Brain microvascular endothelial cell (primary cell): Measurements from ENCODE around the gene SLC30A5.
"Not testable (repeated sequence)": the region's sequence is repeated elsewhere in the genome, so short reads cannot be mapped to it uniquely, and the experiment has no call there.

Experiments used
- DNase-seq: peaks from one replicate; pipeline ENCODE4 v3.0.0-alpha.2; 2020
- H3K27ac ChIP-seq: fragments of 250-450 bp; sonication (Bioruptor Pico); 2 replicates; pipeline ENCODE4 v1.5.1; 2020; ENCODE audit warnings: mild to moderate bottlenecking, moderate library complexity
- H3K27me3 ChIP-seq: fragments of 250-450 bp; sonication (Bioruptor Pico); replicated peaks from 2 replicates; pipeline ENCODE4 v1.5.1; 2020; ENCODE audit warnings: mild to moderate bottlenecking
- H3K36me3 ChIP-seq: fragments of 250-450 bp; sonication (Bioruptor Pico); replicated peaks from 2 replicates; pipeline ENCODE4 v1.5.1; 2020; ENCODE audit warnings: mild to moderate bottlenecking
- H3K4me3 ChIP-seq: 2 replicates; pipeline ENCODE4 v1.5.1; 2011; ENCODE audit warnings: low read depth, mild to moderate bottlenecking, control low read depth, low read length, moderate library complexity
- in situ Hi-C: cut with HindIII; loops from 2 replicates; pipeline ENCODE4 v1.10.0; 2017; ENCODE audit warnings: low sequenced_read_pairs, low pct_ligation_motif_present
- TF ChIP-seq, protein P1 (sequence below): IDR thresholded peaks from 2 replicates; pipeline ENCODE4 v1.5.1; 2011; ENCODE audit warnings: low read depth, mild to moderate bottlenecking, moderate library complexity, low read length, control low read depth, inconsistent platforms; ENCODE audit errors: missing control alignments

Gene SLC30A5

DNA sequence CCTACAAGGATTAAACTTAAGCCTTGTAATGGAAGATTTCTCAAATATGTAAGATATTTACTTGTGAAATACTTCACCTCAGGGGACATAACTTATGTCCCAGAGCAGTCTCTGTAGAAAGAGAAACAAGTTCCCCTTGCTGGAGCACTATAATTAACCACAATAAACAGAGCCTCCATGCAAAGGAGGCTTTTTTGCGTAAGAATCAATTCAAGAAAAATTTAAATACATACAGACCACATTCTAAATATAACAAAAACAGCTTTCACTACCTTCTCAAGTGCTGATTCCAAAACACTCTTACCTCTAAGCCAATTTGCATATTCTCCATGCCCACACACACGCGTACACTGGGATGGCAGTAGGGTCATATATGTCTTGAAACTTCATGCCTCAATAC, 42.5 kb downstream of the SLC30A5 start:
- in situ Hi-C loops: no loop called here
- TF ChIP-seq, protein P1, sequence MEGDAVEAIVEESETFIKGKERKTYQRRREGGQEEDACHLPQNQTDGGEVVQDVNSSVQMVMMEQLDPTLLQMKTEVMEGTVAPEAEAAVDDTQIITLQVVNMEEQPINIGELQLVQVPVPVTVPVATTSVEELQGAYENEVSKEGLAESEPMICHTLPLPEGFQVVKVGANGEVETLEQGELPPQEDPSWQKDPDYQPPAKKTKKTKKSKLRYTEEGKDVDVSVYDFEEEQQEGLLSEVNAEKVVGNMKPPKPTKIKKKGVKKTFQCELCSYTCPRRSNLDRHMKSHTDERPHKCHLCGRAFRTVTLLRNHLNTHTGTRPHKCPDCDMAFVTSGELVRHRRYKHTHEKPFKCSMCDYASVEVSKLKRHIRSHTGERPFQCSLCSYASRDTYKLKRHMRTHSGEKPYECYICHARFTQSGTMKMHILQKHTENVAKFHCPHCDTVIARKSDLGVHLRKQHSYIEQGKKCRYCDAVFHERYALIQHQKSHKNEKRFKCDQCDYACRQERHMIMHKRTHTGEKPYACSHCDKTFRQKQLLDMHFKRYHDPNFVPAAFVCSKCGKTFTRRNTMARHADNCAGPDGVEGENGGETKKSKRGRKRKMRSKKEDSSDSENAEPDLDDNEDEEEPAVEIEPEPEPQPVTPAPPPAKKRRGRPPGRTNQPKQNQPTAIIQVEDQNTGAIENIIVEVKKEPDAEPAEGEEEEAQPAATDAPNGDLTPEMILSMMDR: no peak

DNA sequence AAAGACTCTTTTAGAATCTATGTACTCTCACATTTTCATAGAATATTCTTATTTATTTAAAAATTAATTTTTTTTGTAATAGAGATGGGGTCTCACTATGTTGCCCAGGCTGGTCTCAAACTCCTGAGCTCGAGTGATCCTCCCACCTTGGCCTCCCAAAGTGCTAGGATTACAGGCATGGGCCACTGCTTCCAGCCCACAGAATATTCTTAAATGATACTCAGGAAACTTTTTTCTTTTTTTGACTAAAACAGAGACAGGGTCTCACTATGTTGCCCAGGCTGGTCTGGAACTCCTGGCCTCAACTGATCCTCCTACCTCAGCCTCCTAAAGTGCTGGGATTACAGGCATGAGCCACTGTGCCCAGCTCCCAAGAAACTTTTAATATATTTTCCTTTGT, 43.4 kb downstream of the SLC30A5 start:
- DNase-seq, H3K27ac ChIP-seq, H3K36me3 ChIP-seq, H3K27me3 ChIP-seq, H3K4me3 ChIP-seq, in situ Hi-C loops: not testable (repeated sequence)

More for the DNA sequence above, 42.5 kb downstream of the SLC30A5 start:
- no peak overlapping the region for H3K4me3 ChIP-seq
- no peak for DNase-seq
- H3K27me3 ChIP-seq: no peaks in the 10 kb centered on the region
- H3K36me3 ChIP-seq: peaks cover 2% of the 10 kb centered on the region
- H3K27ac ChIP-seq: no peak overlapping the region

DNA sequence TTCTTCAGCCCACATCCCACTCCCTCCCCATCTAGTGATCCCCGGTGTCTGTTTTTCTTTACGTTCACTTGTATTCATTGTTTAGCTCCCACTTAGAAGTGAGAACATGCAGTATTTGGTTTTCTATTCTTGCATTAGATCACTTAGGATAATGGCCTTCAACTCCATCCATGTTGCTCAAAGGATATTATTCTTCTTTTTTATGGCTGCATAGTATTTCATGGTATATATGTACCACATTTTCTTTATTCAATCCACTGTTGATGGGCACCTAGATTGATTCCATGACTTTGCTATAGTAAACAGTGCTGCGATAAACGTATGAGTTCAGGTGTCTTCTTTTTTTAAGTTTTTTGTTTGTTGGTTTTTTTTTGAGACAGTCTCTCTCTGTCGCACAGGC, 44.0 kb downstream of the SLC30A5 start:
- Histone ChIP-seq H3K27me3 (no peaks in the 10 kb centered on the region), H3K36me3 (peaks cover 2% of the 10 kb centered on the region), H3K27ac (no peak overlapping the region), H3K4me3 (no peak overlapping the region)
- DNase-seq: no peak
- TF ChIP-seq, protein P1: no peak
- in situ Hi-C loops: no loop called here

DNA sequence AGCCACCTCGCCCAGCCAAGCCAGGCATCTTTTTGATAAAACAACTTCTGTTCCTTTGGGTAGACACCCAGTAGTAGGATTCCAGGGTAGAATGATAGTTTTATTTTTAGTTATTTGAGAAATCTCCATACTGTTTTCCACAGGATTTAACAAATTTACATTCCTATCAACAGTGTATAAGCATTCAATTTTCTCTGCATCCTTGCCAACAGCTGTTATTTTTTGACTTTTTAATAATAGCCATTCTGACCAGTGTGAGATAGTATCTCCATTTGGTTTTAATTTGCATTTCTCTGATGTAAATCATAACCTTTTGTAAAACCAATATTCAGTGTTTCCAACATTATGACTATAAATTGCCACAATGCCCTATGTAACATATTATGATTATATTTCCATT, 45.0 kb downstream of the SLC30A5 start:
- DNase-seq: no peak
- Histone ChIP-seq H3K27me3 (no peaks in the 10 kb centered on the region), H3K4me3 (no peak overlapping the region), H3K27ac (no peak overlapping the region), H3K36me3 (no peaks in the 10 kb centered on the region)
- in situ Hi-C loops: no loop called here
- TF ChIP-seq, protein P1: no peak

DNA sequence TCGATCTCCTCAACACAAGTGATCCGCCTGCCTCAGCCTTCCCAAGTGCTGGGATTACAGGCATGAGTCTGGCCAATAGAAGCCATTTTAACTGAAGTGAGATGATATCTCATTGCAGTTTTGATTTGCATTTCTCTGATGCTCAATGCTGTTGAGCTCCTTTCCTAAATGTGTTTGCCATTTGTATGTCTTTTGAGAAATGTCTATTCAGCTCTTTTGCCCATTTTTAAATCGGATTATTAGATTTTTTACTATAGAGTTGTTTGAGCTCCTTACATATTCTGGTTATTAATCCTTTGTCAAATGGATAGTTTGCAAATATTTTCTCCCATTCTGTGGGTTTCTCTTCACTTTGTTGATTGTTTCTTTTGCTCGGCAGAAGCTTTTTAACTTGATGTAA, 46.4 kb downstream of the SLC30A5 start:
- H3K27ac ChIP-seq, in situ Hi-C loops, H3K36me3 ChIP-seq, DNase-seq, H3K27me3 ChIP-seq, H3K4me3 ChIP-seq: not testable (repeated sequence)

DNA sequence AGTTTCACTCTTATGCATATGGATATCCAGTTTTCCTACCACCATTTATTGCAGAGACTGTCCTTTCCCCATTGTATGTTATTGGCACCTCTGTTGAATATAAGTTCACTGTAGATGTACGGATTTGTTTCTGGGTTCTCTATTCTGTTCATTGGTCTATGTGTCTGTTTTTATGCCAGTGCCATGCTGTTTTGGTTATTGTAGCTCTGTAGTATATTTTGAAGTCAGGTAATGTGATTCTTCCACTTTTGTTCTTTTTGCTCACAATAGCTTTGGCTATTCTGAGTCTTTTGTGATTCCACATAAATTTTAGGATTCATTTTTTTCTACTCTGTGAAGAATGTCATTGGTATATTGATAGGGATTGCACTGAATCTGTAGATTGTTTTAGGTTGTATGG, 47.0 kb downstream of the SLC30A5 start:
- Histone ChIP-seq H3K27me3 (no peaks in the 10 kb centered on the region), H3K36me3 (no peaks in the 10 kb centered on the region), H3K4me3 (no peak overlapping the region), H3K27ac (no peak overlapping the region)
- in situ Hi-C loops: no loop called here
- DNase-seq: no peak
- TF ChIP-seq, protein P1: no peak

DNA sequence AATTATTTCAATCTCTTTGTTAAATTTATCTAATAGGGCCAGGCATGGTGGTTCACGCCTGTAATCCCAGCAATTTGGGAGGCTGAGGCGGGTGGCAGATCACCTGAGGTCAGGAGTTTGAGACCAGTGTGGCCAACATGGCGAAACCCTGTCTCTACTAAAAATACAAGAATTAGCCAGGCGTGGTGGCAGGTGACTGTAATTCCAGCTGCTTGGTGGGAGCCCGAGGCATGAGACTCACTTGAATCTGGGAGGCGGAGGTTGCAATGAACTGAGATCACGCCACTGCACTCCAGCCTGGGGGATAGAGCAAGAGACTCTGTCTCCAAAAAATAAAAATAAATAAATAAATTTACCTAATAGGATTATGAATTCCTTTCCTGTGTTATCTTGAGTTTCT, 54.8 kb downstream of the SLC30A5 start:
- H3K27me3 ChIP-seq, H3K4me3 ChIP-seq, H3K36me3 ChIP-seq, H3K27ac ChIP-seq, in situ Hi-C loops, DNase-seq: not testable (repeated sequence)
